Bronchial epithelial cell (primary cell): ENCODE measurements around the gene PHACTR3. TPM values are rescaled to one million over a fixed set of nuclear protein-coding genes. Genes with fewer than 3 reads are reported as not detected.
"Not testable (repeated sequence)": the region's sequence is repeated elsewhere in the genome, so short reads cannot be mapped to it uniquely, and the experiment has no call there.

ENCODE experiments used
- DNase-seq: peaks from one replicate; pipeline ENCODE4 v3.0.0-alpha.2; 2010; ENCODE audit warnings: low read depth
- FAIRE-seq: peaks from 2 replicates; lab custom pipeline; 2011; peaks lifted over from hg19 to GRCh38; lab: Jason Lieb, UNC
- H3K27me3 ChIP-seq: 2 replicates; pipeline ENCODE4 v1.5.1; 2011; ENCODE audit warnings: low read length; ENCODE audit not compliant: control insufficient read depth, insufficient read depth
- H3K36me3 ChIP-seq: 2 replicates; pipeline ENCODE4 v1.5.1; 2011; ENCODE audit warnings: low read length; ENCODE audit not compliant: control insufficient read depth, insufficient read depth
- H3K4me3 ChIP-seq: 2 replicates; pipeline ENCODE4 v1.5.1; 2011; ENCODE audit warnings: mild to moderate bottlenecking, low read depth, low read length, control low read depth
- total RNA-seq: library from RNA; depleted of rRNA; stranded (reverse); fragments of >200 nt; gene quantifications from 2 replicates; pipeline ENCODE4 v1.2.1, GENCODE V29; 2014
- TF ChIP-seq, protein P1 (sequence below): IDR thresholded peaks from 2 replicates; pipeline ENCODE4 v1.5.1; 2011; ENCODE audit warnings: mild to moderate bottlenecking, moderate library complexity, low read length, control low read depth, inconsistent platforms; ENCODE audit not compliant: insufficient read depth, severe bottlenecking

Gene PHACTR3
- total RNA-seq, 1 donor from 2014 or later, result 15.0 TPM

DNA sequence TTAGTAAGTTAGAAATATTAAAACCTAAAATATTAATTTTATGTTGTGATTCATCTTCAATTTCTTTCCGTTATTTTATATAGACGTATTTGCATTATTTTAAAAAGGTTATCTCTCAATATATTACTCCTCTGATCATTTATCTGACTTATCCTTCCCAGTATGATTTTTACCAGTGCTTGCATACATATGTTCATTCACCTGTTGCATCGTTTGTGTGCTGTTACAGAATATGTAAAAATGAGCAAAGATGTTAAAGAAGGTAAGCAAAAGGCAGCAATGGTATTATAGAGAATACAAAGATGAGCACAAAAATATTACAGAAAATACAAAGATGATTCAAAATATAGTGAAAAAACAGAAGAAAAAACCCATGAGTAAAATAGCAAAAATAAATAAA lies 280.2 kb downstream of the PHACTR3 start:
- Histone ChIP-seq H3K4me3 (no peak overlapping the region), H3K27me3 (no peaks in the 10 kb centered on the region), H3K36me3 (no peaks in the 10 kb centered on the region)
- FAIRE-seq (no peak), DNase-seq (no peak)
- TF ChIP-seq, protein P1, sequence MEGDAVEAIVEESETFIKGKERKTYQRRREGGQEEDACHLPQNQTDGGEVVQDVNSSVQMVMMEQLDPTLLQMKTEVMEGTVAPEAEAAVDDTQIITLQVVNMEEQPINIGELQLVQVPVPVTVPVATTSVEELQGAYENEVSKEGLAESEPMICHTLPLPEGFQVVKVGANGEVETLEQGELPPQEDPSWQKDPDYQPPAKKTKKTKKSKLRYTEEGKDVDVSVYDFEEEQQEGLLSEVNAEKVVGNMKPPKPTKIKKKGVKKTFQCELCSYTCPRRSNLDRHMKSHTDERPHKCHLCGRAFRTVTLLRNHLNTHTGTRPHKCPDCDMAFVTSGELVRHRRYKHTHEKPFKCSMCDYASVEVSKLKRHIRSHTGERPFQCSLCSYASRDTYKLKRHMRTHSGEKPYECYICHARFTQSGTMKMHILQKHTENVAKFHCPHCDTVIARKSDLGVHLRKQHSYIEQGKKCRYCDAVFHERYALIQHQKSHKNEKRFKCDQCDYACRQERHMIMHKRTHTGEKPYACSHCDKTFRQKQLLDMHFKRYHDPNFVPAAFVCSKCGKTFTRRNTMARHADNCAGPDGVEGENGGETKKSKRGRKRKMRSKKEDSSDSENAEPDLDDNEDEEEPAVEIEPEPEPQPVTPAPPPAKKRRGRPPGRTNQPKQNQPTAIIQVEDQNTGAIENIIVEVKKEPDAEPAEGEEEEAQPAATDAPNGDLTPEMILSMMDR, result no peak

GRCh38 chr20:59888050-59888449 lies 283.7 kb downstream of the PHACTR3 start:
- Histone ChIP-seq H3K4me3 (no peak overlapping the region), H3K27me3 (no peaks in the 10 kb centered on the region), H3K36me3 (no peaks in the 10 kb centered on the region)
- no peak for DNase-seq
- no peak for FAIRE-seq
- TF ChIP-seq, protein P1, result no peak

GRCh38 chr20:59890035-59890434 lies 285.7 kb downstream of the PHACTR3 start:
- not testable (repeated sequence) for FAIRE-seq, H3K4me3 ChIP-seq, H3K27me3 ChIP-seq, DNase-seq, H3K36me3 ChIP-seq

GRCh38 chr20:59891581-59891980 lies 287.2 kb downstream of the PHACTR3 start:
- TF ChIP-seq, protein P1, result no peak
- Histone ChIP-seq H3K36me3 (no peaks in the 10 kb centered on the region), H3K4me3 (no peak overlapping the region), H3K27me3 (no peaks in the 10 kb centered on the region)
- FAIRE-seq, result no peak
- DNase-seq, result no peak

- FAIRE-seq, result no peak
These were observed 291.6 kb downstream of the PHACTR3 start for GRCh38 chr20:59895908-59896307.

More at GRCh38 chr20:59895908-59896307, 291.6 kb downstream of the PHACTR3 start:
- DNase-seq, result no peak
- Histone ChIP-seq H3K27me3 (no peaks in the 10 kb centered on the region), H3K4me3 (no peak overlapping the region), H3K36me3 (no peaks in the 10 kb centered on the region)
- TF ChIP-seq, protein P1, result no peak
